ENCODE measurements around the gene MAPKAP1.

MAPKAP1 gene

DNA sequence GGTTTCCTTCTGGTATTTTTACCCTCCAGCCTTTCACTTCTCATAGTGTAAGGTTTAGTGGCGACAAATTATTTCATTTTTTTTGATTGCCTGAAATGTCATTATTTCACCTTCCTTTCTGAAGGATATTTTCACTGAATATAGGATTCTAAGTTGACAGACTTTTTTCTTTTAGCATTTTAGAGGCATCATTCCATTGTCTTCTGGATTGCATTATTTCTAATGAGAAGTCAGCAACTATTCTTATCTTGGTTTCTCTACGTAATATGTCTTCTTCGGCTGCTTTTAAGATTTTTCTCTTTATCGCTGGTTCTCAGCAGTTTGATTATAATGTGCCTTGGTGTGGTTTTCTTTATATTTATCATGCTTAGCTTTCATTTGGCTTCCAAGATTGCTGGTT lies 251.1 kb downstream of the MAPKAP1 start (continued):
- TF ChIP-seq, protein P1, sequence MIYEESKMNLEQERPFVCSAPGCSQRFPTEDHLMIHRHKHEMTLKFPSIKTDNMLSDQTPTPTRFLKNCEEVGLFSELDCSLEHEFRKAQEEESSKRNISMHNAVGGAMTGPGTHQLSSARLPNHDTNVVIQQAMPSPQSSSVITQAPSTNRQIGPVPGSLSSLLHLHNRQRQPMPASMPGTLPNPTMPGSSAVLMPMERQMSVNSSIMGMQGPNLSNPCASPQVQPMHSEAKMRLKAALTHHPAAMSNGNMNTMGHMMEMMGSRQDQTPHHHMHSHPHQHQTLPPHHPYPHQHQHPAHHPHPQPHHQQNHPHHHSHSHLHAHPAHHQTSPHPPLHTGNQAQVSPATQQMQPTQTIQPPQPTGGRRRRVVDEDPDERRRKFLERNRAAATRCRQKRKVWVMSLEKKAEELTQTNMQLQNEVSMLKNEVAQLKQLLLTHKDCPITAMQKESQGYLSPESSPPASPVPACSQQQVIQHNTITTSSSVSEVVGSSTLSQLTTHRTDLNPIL (CRISPR knock-in tag; IDR thresholded peaks at IDR 0.05; ENCODE audit: low read depth), result no peak
- no peak for TF ChIP-seq ZC3H10 (CRISPR knock-in tag; IDR thresholded peaks at IDR 0.05)

DNA sequence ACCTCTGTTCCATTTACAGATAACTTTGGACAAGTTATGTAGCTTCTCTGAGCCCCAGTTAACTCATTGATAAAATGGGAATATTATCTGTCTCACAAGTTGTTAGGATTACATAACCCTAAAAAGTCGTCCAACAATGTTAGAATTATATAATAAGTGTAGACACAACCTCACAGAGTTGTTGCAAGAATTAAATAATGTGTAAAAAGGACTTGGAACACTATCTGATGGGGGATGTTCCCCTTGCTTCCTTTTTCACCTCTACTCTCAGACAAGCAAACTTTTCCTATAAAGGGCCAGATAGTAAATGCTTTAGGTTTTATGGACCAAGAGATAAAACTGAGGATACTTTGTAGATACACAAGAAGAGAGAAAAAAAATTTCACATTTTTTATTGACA lies 251.9 kb downstream of the MAPKAP1 start:
- TF ChIP-seq, protein P1 (CRISPR knock-in tag; IDR thresholded peaks at IDR 0.05; ENCODE audit: low read depth), result no peak
- no peak for TF ChIP-seq ZFP30 (CRISPR knock-in tag; IDR thresholded peaks at IDR 0.05)
- TF ChIP-seq CSDC2 (CRISPR knock-in tag; IDR thresholded peaks at IDR 0.05), result no peak
- TF ChIP-seq, protein P2, sequence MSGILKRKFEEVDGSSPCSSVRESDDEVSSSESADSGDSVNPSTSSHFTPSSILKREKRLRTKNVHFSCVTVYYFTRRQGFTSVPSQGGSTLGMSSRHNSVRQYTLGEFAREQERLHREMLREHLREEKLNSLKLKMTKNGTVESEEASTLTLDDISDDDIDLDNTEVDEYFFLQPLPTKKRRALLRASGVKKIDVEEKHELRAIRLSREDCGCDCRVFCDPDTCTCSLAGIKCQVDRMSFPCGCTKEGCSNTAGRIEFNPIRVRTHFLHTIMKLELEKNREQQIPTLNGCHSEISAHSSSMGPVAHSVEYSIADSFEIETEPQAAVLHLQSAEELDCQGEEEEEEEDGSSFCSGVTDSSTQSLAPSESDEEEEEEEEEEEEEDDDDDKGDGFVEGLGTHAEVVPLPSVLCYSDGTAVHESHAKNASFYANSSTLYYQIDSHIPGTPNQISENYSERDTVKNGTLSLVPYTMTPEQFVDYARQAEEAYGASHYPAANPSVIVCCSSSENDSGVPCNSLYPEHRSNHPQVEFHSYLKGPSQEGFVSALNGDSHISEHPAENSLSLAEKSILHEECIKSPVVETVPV (CRISPR knock-in tag; IDR thresholded peaks at IDR 0.05), result no peak
- TF ChIP-seq GLIS3 (CRISPR knock-in tag; IDR thresholded peaks at IDR 0.05), result no peak
- TF ChIP-seq ZFP3 (CRISPR knock-in tag; IDR thresholded peaks at IDR 0.05), result no peak
- TF ChIP-seq, protein P3, sequence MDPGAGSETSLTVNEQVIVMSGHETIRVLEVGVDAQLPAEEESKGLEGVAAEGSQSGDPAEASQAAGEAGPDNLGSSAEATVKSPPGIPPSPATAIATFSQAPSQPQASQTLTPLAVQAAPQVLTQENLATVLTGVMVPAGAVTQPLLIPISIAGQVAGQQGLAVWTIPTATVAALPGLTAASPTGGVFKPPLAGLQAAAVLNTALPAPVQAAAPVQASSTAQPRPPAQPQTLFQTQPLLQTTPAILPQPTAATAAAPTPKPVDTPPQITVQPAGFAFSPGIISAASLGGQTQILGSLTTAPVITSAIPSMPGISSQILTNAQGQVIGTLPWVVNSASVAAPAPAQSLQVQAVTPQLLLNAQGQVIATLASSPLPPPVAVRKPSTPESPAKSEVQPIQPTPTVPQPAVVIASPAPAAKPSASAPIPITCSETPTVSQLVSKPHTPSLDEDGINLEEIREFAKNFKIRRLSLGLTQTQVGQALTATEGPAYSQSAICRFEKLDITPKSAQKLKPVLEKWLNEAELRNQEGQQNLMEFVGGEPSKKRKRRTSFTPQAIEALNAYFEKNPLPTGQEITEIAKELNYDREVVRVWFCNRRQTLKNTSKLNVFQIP (CRISPR knock-in tag; IDR thresholded peaks at IDR 0.05; ENCODE audit: borderline replicate concordance, low read depth), result no peak
- no peak for TF ChIP-seq RARB (CRISPR knock-in tag; IDR thresholded peaks at IDR 0.05)
- no peak for TF ChIP-seq ISL1 (CRISPR knock-in tag; IDR thresholded peaks at IDR 0.05)
- no peak for ATAC-seq

DNA sequence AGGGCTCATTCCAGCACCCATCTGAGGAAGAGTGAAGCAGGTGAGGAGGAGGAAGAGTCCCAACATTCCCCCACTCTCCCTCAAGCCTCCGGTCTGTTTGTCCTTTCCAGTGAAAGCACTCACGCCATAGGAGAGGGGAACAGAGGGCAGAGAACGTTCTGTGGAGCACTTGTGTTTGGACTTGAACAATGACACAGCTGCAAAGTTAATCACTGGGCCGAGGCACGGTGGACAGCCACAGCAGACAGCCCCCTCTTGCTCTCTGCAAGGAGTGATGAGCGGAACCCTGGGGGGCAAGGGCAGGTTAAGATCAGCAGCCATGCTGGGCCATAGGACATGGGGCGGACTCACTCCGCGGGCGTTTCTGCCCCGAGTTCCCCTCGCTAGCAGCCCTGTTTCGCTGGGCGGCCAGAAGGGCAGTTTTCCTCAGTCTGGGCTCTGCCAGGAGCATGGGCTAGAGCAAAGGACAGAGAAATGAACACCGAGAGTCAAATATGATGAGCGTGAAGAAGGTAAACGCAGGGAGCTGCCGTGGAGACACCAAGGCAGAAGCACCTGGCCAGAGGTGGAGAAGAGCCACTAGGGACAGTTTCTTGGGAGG lies 259.7 kb downstream of the MAPKAP1 start:
- TF ChIP-seq RARB (CRISPR knock-in tag; IDR thresholded peaks at IDR 0.05) (no peak), ESRRG (CRISPR knock-in tag; IDR thresholded peaks at IDR 0.05) (no peak), ZNF565 (CRISPR knock-in tag; conservative IDR thresholded peaks at IDR 0.05; ENCODE audit: low read depth) (no peak), ZC3H10 (CRISPR knock-in tag; IDR thresholded peaks at IDR 0.05) (no peak), BACH2 (CRISPR knock-in tag; IDR thresholded peaks at IDR 0.05; ENCODE audit: borderline replicate concordance) (no peak), TCF4 (CRISPR knock-in tag; IDR thresholded peaks at IDR 0.05; ENCODE audit: borderline replicate concordance) (no peak), ZNF70 (CRISPR knock-in tag; IDR thresholded peaks at IDR 0.05) (no peak), PPARA (CRISPR knock-in tag; IDR thresholded peaks at IDR 0.05; ENCODE audit: borderline replicate concordance) (no peak), ZNF8 (CRISPR knock-in tag; IDR thresholded peaks at IDR 0.05) (no peak), ARNTL (CRISPR knock-in tag; IDR thresholded peaks at IDR 0.05; ENCODE audit: borderline replicate concordance, low read depth) (no peak), SNAI2 (CRISPR knock-in tag; IDR thresholded peaks at IDR 0.05) (no peak), ZFP3 (CRISPR knock-in tag; IDR thresholded peaks at IDR 0.05) (no peak), GLIS3 (CRISPR knock-in tag; IDR thresholded peaks at IDR 0.05) (no peak), TOX (CRISPR knock-in tag; IDR thresholded peaks at IDR 0.05; ENCODE audit: borderline replicate concordance) (no peak), CSDC2 (CRISPR knock-in tag; IDR thresholded peaks at IDR 0.05) (no peak)
- TF ChIP-seq, protein P4, sequence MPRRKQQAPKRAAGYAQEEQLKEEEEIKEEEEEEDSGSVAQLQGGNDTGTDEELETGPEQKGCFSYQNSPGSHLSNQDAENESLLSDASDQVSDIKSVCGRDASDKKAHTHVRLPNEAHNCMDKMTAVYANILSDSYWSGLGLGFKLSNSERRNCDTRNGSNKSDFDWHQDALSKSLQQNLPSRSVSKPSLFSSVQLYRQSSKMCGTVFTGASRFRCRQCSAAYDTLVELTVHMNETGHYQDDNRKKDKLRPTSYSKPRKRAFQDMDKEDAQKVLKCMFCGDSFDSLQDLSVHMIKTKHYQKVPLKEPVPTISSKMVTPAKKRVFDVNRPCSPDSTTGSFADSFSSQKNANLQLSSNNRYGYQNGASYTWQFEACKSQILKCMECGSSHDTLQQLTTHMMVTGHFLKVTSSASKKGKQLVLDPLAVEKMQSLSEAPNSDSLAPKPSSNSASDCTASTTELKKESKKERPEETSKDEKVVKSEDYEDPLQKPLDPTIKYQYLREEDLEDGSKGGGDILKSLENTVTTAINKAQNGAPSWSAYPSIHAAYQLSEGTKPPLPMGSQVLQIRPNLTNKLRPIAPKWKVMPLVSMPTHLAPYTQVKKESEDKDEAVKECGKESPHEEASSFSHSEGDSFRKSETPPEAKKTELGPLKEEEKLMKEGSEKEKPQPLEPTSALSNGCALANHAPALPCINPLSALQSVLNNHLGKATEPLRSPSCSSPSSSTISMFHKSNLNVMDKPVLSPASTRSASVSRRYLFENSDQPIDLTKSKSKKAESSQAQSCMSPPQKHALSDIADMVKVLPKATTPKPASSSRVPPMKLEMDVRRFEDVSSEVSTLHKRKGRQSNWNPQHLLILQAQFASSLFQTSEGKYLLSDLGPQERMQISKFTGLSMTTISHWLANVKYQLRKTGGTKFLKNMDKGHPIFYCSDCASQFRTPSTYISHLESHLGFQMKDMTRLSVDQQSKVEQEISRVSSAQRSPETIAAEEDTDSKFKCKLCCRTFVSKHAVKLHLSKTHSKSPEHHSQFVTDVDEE (CRISPR knock-in tag; IDR thresholded peaks at IDR 0.05), result no peak
- TF ChIP-seq, protein P1 (CRISPR knock-in tag; IDR thresholded peaks at IDR 0.05; ENCODE audit: low read depth), result no peak
- TF ChIP-seq, protein P3 (CRISPR knock-in tag; IDR thresholded peaks at IDR 0.05; ENCODE audit: borderline replicate concordance, low read depth), result no peak
- TF ChIP-seq, protein P5, sequence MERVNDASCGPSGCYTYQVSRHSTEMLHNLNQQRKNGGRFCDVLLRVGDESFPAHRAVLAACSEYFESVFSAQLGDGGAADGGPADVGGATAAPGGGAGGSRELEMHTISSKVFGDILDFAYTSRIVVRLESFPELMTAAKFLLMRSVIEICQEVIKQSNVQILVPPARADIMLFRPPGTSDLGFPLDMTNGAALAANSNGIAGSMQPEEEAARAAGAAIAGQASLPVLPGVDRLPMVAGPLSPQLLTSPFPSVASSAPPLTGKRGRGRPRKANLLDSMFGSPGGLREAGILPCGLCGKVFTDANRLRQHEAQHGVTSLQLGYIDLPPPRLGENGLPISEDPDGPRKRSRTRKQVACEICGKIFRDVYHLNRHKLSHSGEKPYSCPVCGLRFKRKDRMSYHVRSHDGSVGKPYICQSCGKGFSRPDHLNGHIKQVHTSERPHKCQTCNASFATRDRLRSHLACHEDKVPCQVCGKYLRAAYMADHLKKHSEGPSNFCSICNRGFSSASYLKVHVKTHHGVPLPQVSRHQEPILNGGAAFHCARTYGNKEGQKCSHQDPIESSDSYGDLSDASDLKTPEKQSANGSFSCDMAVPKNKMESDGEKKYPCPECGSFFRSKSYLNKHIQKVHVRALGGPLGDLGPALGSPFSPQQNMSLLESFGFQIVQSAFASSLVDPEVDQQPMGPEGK (CRISPR knock-in tag; IDR thresholded peaks at IDR 0.05; ENCODE audit: borderline replicate concordance), result no peak
- TF ChIP-seq, protein P2 (CRISPR knock-in tag; IDR thresholded peaks at IDR 0.05), result no peak
- ATAC-seq, result no peak
